Measurements from ENCODE around the gene GALNT11.

DNA sequence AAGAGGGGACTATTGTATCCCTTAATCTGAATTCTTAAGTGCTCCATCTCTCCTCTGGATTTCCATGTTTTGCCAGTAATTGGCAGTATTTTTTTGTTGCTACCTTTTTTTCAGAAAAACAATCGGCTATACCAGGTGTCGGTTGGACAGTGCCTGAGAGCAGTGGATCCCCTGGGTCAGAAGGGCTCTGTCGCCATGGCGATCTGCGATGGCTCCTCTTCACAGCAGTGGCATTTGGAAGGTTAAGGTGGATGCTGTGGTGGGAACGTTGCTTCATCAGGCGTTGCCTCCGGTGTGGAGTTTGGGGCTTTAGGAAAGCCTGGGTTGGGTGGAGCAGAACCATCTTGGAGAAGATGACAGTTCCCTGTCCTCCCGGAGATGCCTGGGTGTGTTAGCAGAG lies 96.0 kb downstream of the GALNT11 start:
- TF ChIP-seq, protein P1, sequence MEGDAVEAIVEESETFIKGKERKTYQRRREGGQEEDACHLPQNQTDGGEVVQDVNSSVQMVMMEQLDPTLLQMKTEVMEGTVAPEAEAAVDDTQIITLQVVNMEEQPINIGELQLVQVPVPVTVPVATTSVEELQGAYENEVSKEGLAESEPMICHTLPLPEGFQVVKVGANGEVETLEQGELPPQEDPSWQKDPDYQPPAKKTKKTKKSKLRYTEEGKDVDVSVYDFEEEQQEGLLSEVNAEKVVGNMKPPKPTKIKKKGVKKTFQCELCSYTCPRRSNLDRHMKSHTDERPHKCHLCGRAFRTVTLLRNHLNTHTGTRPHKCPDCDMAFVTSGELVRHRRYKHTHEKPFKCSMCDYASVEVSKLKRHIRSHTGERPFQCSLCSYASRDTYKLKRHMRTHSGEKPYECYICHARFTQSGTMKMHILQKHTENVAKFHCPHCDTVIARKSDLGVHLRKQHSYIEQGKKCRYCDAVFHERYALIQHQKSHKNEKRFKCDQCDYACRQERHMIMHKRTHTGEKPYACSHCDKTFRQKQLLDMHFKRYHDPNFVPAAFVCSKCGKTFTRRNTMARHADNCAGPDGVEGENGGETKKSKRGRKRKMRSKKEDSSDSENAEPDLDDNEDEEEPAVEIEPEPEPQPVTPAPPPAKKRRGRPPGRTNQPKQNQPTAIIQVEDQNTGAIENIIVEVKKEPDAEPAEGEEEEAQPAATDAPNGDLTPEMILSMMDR (IDR thresholded peaks at IDR 0.05; ENCODE audit: low read depth, low read length, poor library complexity, severe bottlenecking), result no peak
- TF ChIP-seq EZH2phosphoT487 (IDR thresholded peaks at IDR 0.05; ENCODE audit: borderline replicate concordance, low read length), result no peak

All from DOHH2 (cell line).